ENCODE results near the gene TIMM10.

GRCh38 chr11:57498540-57498939 lies 32.0 kb downstream of the TIMM10 start:
- TF ChIP-seq ZNF274 (IDR thresholded peaks at IDR 0.05; ENCODE audit: low read depth, low read length): no peak
- TF ChIP-seq YY1 (IDR thresholded peaks at IDR 0.05; ENCODE audit: insufficient read depth, insufficient read length): no peak
